Vagina (tissue), 2 donors: ENCODE results near the gene ZC3H12C. TPM values are rescaled to one million over a fixed set of nuclear protein-coding genes. Genes with fewer than 3 reads are reported as not detected.

ENCODE experiments used
- DNase-seq, 2 donors: peaks; one replicate each; pipeline ENCODE4 v3.0.0-alpha.2; 2017; ENCODE audit errors: extremely low spot score in 2 of 2
- H3K27ac ChIP-seq: fragments of 200-600 bp; sonication (generic); one replicate; pipeline ENCODE4 v1.5.1; 2019
- H3K27me3 ChIP-seq: fragments of 200-600 bp; sonication (generic); one replicate; pipeline ENCODE4 v1.5.1; 2019
- H3K36me3 ChIP-seq, 2 donors: fragments of 200-600 bp; sonication (generic); one replicate each; pipeline ENCODE4 v1.5.1; 2017 to 2019
- H3K4me1 ChIP-seq: fragments of 200-600 bp; sonication (generic); one replicate; pipeline ENCODE4 v1.5.1; 2019
- H3K4me3 ChIP-seq, 2 donors: fragments of 200-600 bp; sonication (generic); 1 replicate in 1 of 2; 2 replicates in 1 of 2; pipeline ENCODE4 v1.5.1; 2016 to 2019
- H3K9me3 ChIP-seq: fragments of 200-600 bp; sonication (generic); one replicate; pipeline ENCODE4 v1.5.1; 2019
- POLR2A ChIP-seq, 2 donors: fragments of 450-650 bp; IDR thresholded peaks; one replicate each; pipeline ENCODE4 v1.6.1; 2017; ENCODE audit warnings: antibody characterized with exemption in 2 of 2, mild to moderate bottlenecking in 2 of 2, moderate library complexity in 2 of 2
- POLR2AphosphoS5 ChIP-seq, 2 donors: sonication (generic); formaldehyde crosslinking; IDR thresholded peaks; one replicate each; pipeline ENCODE4 v1.9.0; 2017; ENCODE audit warnings: antibody characterized with exemption in 2 of 2, mild to moderate bottlenecking in 2 of 2, low read depth in 1 of 2; ENCODE audit not compliant: insufficient read depth in 1 of 2
- intact Hi-C: fragments of 100-400 bp; cut with DNase I; formaldehyde crosslinking; loops from one replicate; pipeline ENCODE4 v1.15.1; 2023
- total RNA-seq: library from RNA; depleted of rRNA; stranded (reverse); fragments of >200 nt; gene quantifications from one replicate; pipeline ENCODE4 v1.2.3, GENCODE V29; 2016
- TF ChIP-seq, protein P1 (sequence below), 3 experiments: fragments of 450-650 bp in 2 of 3; fragments of 200-600 bp in 1 of 3; sonication (generic) in 1 of 3; IDR thresholded peaks; one replicate each; pipeline ENCODE4 v1.5.1; 2017 to 2019; ENCODE audit warnings: antibody characterized with exemption in 3 of 3, mild to moderate bottlenecking in 2 of 3, moderate library complexity in 2 of 3

Gene ZC3H12C
- total RNA-seq, 1 donor from 2014 or later: 16.7 TPM

DNA sequence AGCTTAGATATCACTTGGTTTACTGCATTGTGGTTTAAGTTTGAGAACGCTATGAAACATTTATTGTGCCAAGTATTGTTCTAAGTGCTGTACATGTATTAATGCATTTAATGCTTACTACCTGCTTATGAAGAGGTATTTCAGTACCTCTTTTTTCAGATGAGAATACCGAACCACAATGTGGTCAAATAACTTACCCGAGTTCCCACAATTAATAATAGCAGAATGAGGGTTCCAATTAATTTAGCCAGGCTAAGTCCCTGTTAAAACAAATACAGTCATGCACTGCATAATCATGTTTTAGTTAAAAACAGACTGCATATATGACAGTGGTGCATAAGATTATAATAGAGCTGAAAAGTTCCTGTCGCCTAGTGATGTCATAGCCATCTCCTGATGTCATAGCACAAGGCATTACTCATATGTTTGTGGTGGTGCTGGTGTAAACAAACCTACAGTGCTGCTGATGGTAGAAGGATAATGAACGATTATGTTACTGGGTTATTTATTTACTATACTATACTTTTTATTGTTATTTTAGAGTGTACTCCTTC is 4.3 kb downstream of the ZC3H12C start:
- intact Hi-C loops: no loop called here
- H3K4me3 ChIP-seq: no peak overlapping the region
- no peaks in the 10 kb centered on the region for H3K27me3 ChIP-seq
- no peak for DNase-seq
- no peaks in the 10 kb centered on the region for H3K36me3 ChIP-seq
- peaks cover 38% of the 10 kb centered on the region for H3K4me1 ChIP-seq
- TF ChIP-seq, protein P1, sequence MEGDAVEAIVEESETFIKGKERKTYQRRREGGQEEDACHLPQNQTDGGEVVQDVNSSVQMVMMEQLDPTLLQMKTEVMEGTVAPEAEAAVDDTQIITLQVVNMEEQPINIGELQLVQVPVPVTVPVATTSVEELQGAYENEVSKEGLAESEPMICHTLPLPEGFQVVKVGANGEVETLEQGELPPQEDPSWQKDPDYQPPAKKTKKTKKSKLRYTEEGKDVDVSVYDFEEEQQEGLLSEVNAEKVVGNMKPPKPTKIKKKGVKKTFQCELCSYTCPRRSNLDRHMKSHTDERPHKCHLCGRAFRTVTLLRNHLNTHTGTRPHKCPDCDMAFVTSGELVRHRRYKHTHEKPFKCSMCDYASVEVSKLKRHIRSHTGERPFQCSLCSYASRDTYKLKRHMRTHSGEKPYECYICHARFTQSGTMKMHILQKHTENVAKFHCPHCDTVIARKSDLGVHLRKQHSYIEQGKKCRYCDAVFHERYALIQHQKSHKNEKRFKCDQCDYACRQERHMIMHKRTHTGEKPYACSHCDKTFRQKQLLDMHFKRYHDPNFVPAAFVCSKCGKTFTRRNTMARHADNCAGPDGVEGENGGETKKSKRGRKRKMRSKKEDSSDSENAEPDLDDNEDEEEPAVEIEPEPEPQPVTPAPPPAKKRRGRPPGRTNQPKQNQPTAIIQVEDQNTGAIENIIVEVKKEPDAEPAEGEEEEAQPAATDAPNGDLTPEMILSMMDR (IDR thresholded peaks at IDR 0.05): no peak
- TF ChIP-seq POLR2A (IDR thresholded peaks at IDR 0.05) (no peak), POLR2AphosphoS5 (IDR thresholded peaks at IDR 0.05; ENCODE audit: insufficient read depth in 1 of 2, low read depth in 1 of 2) (no peak)
- H3K27ac ChIP-seq: no peak overlapping the region
- no peaks in the 10 kb centered on the region for H3K9me3 ChIP-seq

DNA sequence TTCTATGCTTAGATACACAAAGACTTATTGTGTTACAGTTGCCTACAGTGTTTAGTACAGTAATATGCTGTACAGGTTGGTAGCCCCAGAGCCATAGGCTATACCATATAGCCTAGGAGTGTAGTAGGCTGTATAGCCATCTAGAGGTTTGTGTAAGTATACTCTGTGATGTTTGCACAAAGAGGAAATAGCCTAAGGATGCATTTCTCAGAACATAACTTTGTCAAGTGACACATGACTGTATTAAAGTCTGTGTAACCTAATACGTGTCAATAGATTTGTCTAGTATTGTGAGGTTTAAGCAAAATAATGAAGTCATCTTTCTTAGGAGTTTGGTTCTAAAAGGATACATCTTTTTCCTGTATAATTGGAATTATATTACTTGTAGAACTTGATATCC is 5.5 kb downstream of the ZC3H12C start:
- Histone ChIP-seq H3K9me3 (no peaks in the 10 kb centered on the region), H3K27me3 (no peaks in the 10 kb centered on the region), H3K27ac (no peak overlapping the region), H3K36me3 (no peaks in the 10 kb centered on the region), H3K4me3 (no peak overlapping the region), H3K4me1 (peaks cover 38% of the 10 kb centered on the region)
- intact Hi-C loops: no loop called here
- DNase-seq: no peak
- TF ChIP-seq POLR2AphosphoS5 (IDR thresholded peaks at IDR 0.05; ENCODE audit: insufficient read depth in 1 of 2, low read depth in 1 of 2) (no peak), POLR2A (IDR thresholded peaks at IDR 0.05) (no peak)
- TF ChIP-seq, protein P1 (IDR thresholded peaks at IDR 0.05): no peak

DNA sequence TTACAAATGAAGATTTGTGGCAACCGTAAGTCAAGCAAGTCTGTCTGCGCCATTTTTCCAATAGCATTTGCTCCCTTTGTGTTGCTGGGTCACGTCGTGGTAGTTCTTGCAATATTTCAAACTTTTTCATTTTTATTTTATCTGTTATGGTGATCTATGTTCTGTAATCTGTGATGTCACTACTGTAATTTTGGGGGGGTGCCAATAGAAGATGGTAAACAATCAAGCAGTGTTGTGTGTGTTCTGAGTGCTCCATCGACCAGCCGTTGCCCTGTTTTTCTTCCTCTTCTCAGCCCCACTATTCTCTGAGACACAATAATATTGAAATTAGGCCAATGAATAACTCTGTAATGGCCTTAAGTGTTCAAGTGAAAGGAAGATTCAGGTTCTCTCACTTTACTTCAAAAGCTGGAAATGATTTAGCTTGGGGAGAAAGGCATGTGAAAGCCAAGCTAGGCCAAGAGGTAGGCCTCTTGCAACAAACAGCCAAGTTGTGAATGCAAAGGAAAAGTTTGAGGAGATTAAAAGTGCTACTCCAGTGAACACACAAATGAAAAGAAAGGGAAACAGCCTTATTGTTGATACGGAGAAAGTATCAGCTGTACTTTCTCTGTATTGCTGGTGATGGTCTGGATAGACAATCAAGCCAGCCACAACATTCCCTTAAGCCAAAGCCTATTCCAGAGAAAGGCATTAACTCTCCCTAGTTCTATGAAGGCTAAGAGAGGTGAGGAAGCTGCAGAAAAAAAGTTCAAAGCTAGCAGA is 7.5 kb downstream of the ZC3H12C start:
- H3K27ac ChIP-seq: no peak overlapping the region
- intact Hi-C loops: no loop called here
- H3K27me3 ChIP-seq: no peaks in the 10 kb centered on the region
- DNase-seq: no peak
- peaks cover 20% of the 10 kb centered on the region for H3K4me1 ChIP-seq
- H3K36me3 ChIP-seq: no peaks in the 10 kb centered on the region
- TF ChIP-seq POLR2AphosphoS5 (IDR thresholded peaks at IDR 0.05; ENCODE audit: insufficient read depth in 1 of 2, low read depth in 1 of 2) (no peak), POLR2A (IDR thresholded peaks at IDR 0.05) (no peak)
- TF ChIP-seq, protein P1 (IDR thresholded peaks at IDR 0.05): no peak
- H3K4me3 ChIP-seq: no peak overlapping the region
- no peaks in the 10 kb centered on the region for H3K9me3 ChIP-seq

DNA sequence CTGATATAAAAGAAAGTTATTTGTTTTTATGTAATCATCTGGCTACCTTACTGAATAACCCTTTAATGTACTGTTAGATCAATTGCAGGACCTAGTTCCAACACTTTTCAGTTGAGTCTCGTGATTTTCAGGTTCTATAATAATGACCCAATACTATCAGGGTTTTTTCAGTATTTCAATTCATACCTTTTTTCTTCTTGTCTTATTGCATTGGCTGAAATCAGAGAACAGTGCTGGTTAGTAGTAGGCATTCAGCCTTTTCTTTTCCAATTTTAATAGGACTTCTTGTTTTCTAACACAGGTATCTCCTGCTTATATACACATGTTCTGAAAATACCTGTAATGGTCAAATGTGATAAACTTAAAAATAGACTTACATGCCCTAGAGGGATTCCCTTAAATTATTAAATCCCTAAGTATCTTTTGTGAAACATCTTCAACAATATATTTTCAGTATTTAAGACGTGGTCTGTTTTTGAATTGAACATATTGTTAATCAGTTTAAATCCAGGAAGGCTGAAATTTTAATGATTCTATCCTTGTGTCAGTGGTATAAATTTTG is 13.6 kb downstream of the ZC3H12C start:
- Histone ChIP-seq H3K36me3 (no peaks in the 10 kb centered on the region), H3K27ac (no peak overlapping the region), H3K4me3 (no peak overlapping the region), H3K4me1 (no peaks in the 10 kb centered on the region), H3K9me3 (no peaks in the 10 kb centered on the region), H3K27me3 (no peaks in the 10 kb centered on the region)
- DNase-seq: no peak
- intact Hi-C loops: no loop called here
- TF ChIP-seq POLR2AphosphoS5 (IDR thresholded peaks at IDR 0.05; ENCODE audit: insufficient read depth in 1 of 2, low read depth in 1 of 2): no peak
- TF ChIP-seq POLR2A (IDR thresholded peaks at IDR 0.05): no peak
- TF ChIP-seq, protein P1 (IDR thresholded peaks at IDR 0.05): no peak

DNA sequence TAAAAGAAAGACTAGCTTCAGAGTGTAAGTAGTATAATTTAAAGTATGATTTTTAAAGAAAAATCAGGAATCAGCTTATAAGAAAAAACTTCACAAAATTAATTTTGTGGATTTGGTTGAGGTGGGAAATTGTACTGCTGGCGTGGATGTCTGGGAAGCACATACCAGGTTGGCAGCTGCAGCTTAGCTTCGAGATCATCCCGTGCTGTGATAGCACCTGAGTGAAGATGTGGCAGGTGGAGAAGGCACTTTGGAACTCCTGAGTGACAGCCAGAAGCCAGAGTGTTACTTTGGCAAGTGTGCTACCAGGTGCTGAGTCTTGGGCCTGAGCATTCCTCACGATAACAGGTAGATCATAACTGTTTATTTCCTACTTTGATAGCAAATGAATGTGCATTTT is 17.7 kb downstream of the ZC3H12C start:
- H3K36me3 ChIP-seq: peaks cover 0 to 6% of the 10 kb centered on the region in 2 donors
- no peaks in the 10 kb centered on the region for H3K4me1 ChIP-seq
- intact Hi-C loops: no loop called here
- H3K9me3 ChIP-seq: no peaks in the 10 kb centered on the region
- no peaks in the 10 kb centered on the region for H3K27me3 ChIP-seq
- TF ChIP-seq POLR2A (IDR thresholded peaks at IDR 0.05) (no peak), POLR2AphosphoS5 (IDR thresholded peaks at IDR 0.05; ENCODE audit: insufficient read depth in 1 of 2, low read depth in 1 of 2) (no peak)
- TF ChIP-seq, protein P1 (IDR thresholded peaks at IDR 0.05): no peak
- H3K4me3 ChIP-seq: no peak overlapping the region
- H3K27ac ChIP-seq: no peak overlapping the region
- no peak for DNase-seq
